AG04449 (cell line): ENCODE data around the gene ABO.
"Not testable (repeated sequence)": the region's sequence is repeated elsewhere in the genome, so short reads cannot be mapped to it uniquely, and the experiment has no call there.

ENCODE experiments used
- CTCF ChIA-PET: fragments of 350-600 bp; formaldehyde crosslinking; extraction: SDS; loops from one replicate; lab custom pipeline; 2021; ENCODE audit warnings: antibody characterized with exemption; lab: Yijun Ruan, JAX
- POLR2A ChIA-PET: fragments of 400-600, 350-600 bp; formaldehyde crosslinking; extraction: SDS; loops from one replicate; lab custom pipeline; 2020; ENCODE audit warnings: antibody characterized with exemption, inconsistent platforms; lab: Yijun Ruan, JAX
- DNase-seq: peaks from one replicate; pipeline ENCODE4 v3.0.0-alpha.2; 2010; ENCODE audit warnings: low read depth, low spot score
- H3K4me3 ChIP-seq: 2 replicates; pipeline ENCODE4 v1.5.1; 2011; ENCODE audit warnings: low read depth, mild to moderate bottlenecking, control low read depth, low read length
- CTCF ChIP-seq: IDR thresholded peaks from one replicate; pipeline ENCODE4 v1.5.1; 2011; ENCODE audit warnings: mild to moderate bottlenecking, moderate library complexity, low read length, control low read depth, inconsistent platforms; ENCODE audit not compliant: insufficient read depth; ENCODE audit errors: missing control alignments

Gene ABO

GRCh38 chr9:133273819-133274218, 1.2 kb downstream of the ABO start:
- CTCF ChIA-PET: interaction anchor here (0.9 kb wide), 1 partner anchor 88 kb away, joined by 3 read pairs; no protein-coding TSS in a partner anchor

DNA sequence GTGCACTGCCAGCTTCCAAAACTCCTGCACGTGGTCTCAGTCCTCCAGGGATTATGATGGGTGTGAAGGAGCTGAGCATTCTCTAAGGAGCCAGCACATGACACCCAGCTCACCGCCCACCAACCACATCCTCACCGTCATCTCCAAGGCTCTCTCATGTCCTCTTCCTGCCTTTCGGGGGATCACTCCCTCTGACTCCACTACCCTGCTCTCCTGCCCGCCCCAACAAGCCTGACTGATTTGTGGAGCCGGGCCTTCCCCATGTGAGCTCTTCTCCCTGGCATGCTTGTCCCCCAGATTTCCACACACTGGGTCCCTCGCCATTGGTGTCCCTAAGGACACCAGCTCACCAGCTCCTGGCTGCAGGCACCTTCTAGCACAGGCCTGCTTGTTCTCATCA, 1.9 kb downstream of the ABO start:
- POLR2A ChIA-PET: no interaction called here
- no peak for TF ChIP-seq CTCF
- DNase-seq: no peak
- CTCF ChIA-PET: interaction anchor here (0.9 kb wide), 1 partner anchor 87 kb away, joined by 3 read pairs; no protein-coding TSS in a partner anchor
- H3K4me3 ChIP-seq: no peak overlapping the region

More at GRCh38 chr9:133273819-133274218, 1.2 kb downstream of the ABO start:
- POLR2A ChIA-PET: no interaction called here
- no peak for DNase-seq
- no peak for TF ChIP-seq CTCF
- H3K4me3 ChIP-seq: no peak overlapping the region

- POLR2A ChIA-PET: no interaction called here
- TF ChIP-seq CTCF: no peak
- no peak overlapping the region for H3K4me3 ChIP-seq
- no peak for DNase-seq
- CTCF ChIA-PET: interaction anchor here (1.4 kb wide), 1 partner anchor 84 kb away, joined by 3 read pairs; no protein-coding TSS in a partner anchor
Measured at GRCh38 chr9:133269537-133270362, 5.3 kb downstream of the ABO start.

DNA sequence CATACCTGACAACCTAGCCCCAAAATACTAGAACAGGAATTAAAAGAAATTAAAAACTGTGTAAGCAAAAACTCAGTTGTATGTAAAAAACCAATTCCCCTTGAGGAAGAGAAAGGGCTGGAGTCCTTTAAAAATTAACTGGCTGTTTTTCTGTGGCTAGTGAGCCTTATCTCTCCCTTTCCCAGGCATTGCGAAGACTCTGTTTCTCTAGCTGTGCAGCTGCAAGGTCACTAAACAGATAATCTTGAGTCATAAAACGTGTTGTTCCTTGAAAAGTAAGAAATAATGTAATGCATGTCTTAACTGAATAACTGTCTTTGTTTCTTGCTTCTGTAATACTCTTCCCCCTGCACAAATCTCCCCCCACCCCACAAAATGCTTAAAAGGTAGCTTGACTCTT, 5.9 kb downstream of the ABO start:
- DNase-seq, POLR2A ChIA-PET, H3K4me3 ChIP-seq: not testable (repeated sequence)
- CTCF ChIA-PET: interaction anchor here (1.4 kb wide), 1 partner anchor 83 kb away, joined by 3 read pairs; no protein-coding TSS in a partner anchor

DNA sequence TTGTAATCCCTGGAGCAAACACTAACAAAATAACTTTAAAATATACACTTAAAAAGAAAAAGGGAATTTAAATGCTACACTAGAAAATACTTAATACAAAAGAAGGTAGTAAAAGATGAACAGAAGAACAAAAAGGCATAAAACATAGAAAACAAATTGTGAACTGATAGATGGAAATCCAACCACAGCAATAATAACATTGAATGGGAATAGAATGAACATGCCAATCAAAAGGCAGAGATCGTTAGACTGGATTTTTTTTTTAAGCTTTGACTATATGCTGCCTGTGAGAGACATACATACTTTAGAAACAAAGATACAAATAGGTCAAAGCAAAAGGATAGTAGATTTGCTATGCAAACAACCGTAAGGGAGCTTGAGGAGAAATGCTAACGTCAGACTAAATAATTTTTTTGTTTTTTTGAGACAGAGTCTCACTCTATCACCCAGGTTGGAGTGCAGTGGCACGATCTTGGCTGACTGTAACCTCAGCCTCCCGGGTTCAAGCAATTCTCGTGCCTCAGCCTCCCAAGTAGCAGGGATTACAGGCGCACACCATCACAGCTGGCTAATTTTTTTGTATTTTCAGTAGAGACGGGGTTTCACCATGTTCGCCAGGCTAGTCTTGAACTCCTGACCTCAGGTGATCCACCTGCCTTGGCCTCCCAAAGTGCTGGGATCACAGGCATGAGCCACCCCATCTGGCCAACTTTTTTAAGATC, 6.5 kb downstream of the ABO start:
- DNase-seq: no peak
- no peak overlapping the region for H3K4me3 ChIP-seq
- CTCF ChIA-PET: no interaction called here
- no peak for TF ChIP-seq CTCF
- POLR2A ChIA-PET: no interaction called here

DNA sequence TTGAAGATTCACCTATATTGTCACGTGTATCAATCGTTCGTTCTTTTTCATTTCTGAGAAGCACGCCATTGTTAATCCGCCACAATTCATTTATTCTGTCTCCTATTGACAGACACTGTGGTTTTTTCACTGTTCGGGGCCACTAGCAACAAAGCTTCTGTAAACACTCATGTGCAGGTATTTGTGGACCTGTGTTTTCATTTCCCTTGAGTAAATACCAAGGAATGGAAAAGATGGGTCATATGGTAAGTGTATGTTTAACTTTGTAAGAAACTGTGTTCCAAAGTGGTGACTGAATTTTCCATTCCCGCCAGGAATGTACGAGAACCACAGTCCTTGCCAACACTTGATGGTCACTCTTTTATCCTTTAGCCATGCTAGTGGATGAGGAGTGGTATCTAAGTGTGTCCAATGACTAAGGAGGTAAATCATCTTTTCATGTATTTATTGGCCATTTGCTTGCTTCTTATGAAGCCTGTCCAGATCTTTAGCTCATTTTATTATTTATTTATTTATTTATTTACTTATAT, 10.7 kb downstream of the ABO start:
- DNase-seq: no peak
- TF ChIP-seq CTCF: no peak
- ChIA-PET POLR2A (no interaction called here), CTCF (no interaction called here)
- H3K4me3 ChIP-seq: no peak overlapping the region
